Mucosa of stomach (tissue), 1 donor: ENCODE results near the gene NCLN.
"Not testable (repeated sequence)": the region's sequence is repeated elsewhere in the genome, so short reads cannot be mapped to it uniquely, and the experiment has no call there.

Source experiments
- H3K27me3 ChIP-seq: one replicate; pipeline ENCODE4 v1.7.0; 2013; ENCODE audit warnings: mild to moderate bottlenecking, low read length; ENCODE audit not compliant: control insufficient read depth, insufficient read depth
- H3K36me3 ChIP-seq: one replicate; pipeline ENCODE4 v1.7.0; 2013; ENCODE audit warnings: low read length; ENCODE audit not compliant: control insufficient read depth, insufficient read depth
- H3K4me1 ChIP-seq: one replicate; pipeline ENCODE4 v1.7.0; 2013; ENCODE audit warnings: mild to moderate bottlenecking, low read length; ENCODE audit not compliant: control insufficient read depth, insufficient read depth
- H3K4me3 ChIP-seq: one replicate; pipeline ENCODE4 v1.7.0; 2013; ENCODE audit warnings: low read length
- H3K9ac ChIP-seq: one replicate; pipeline ENCODE4 v1.7.0; 2013; ENCODE audit warnings: mild to moderate bottlenecking, low read length, moderate library complexity
- H3K9me3 ChIP-seq: one replicate; pipeline ENCODE4 v1.7.0; 2013; ENCODE audit warnings: mild to moderate bottlenecking, low read length, moderate library complexity; ENCODE audit not compliant: control insufficient read depth
- donor health status: Pancreatic carcinoma.

The NCLN gene

GRCh38 chr19:3201072-3201700, 15.5 kb downstream of the NCLN start:
- H3K9ac ChIP-seq = no peak overlapping the region
- H3K36me3 ChIP-seq = no peaks in the 10 kb centered on the region

GRCh38 chr19:3201911-3202310, 16.2 kb downstream of the NCLN start:
- Histone ChIP-seq H3K27me3 (no peaks in the 10 kb centered on the region), H3K4me3 (no peak overlapping the region), H3K36me3 (no peaks in the 10 kb centered on the region), H3K4me1 (no peaks in the 10 kb centered on the region), H3K9ac (no peak overlapping the region), H3K9me3 (no peaks in the 10 kb centered on the region)

More at GRCh38 chr19:3201072-3201700, 15.5 kb downstream of the NCLN start:
- H3K27me3 ChIP-seq = no peaks in the 10 kb centered on the region
- no peaks in the 10 kb centered on the region for H3K9me3 ChIP-seq
- no peak overlapping the region for H3K4me3 ChIP-seq
- no peaks in the 10 kb centered on the region for H3K4me1 ChIP-seq

- Histone ChIP-seq H3K4me1 (no peaks in the 10 kb centered on the region), H3K9ac (no peak overlapping the region), H3K4me3 (no peak overlapping the region), H3K36me3 (no peaks in the 10 kb centered on the region), H3K27me3 (no peaks in the 10 kb centered on the region), H3K9me3 (no peaks in the 10 kb centered on the region)
Observed at GRCh38 chr19:3202346-3202745, 16.6 kb downstream of the NCLN start.

GRCh38 chr19:3202895-3203294, 17.2 kb downstream of the NCLN start:
- not testable (repeated sequence) for H3K4me3 ChIP-seq, H3K27me3 ChIP-seq, H3K9me3 ChIP-seq, H3K36me3 ChIP-seq, H3K9ac ChIP-seq, H3K4me1 ChIP-seq

GRCh38 chr19:3203805-3204645, 18.3 kb downstream of the NCLN start:
- Histone ChIP-seq H3K4me3 (no peak overlapping the region), H3K4me1 (no peaks in the 10 kb centered on the region), H3K27me3 (no peaks in the 10 kb centered on the region), H3K36me3 (no peaks in the 10 kb centered on the region), H3K9me3 (no peaks in the 10 kb centered on the region), H3K9ac (no peak overlapping the region)

GRCh38 chr19:3204646-3205275, 19.0 kb downstream of the NCLN start:
- Histone ChIP-seq H3K4me1 (no peaks in the 10 kb centered on the region), H3K27me3 (no peaks in the 10 kb centered on the region), H3K36me3 (no peaks in the 10 kb centered on the region), H3K9me3 (no peaks in the 10 kb centered on the region), H3K9ac (no peak overlapping the region), H3K4me3 (no peak overlapping the region)

GRCh38 chr19:3206216-3206953, 20.7 kb downstream of the NCLN start:
- Histone ChIP-seq H3K36me3 (no peaks in the 10 kb centered on the region), H3K4me3 (no peak overlapping the region), H3K9ac (no peak overlapping the region), H3K9me3 (no peaks in the 10 kb centered on the region), H3K4me1 (no peaks in the 10 kb centered on the region), H3K27me3 (no peaks in the 10 kb centered on the region)

- H3K9me3 ChIP-seq = no peaks in the 10 kb centered on the region
- H3K9ac ChIP-seq = no peak overlapping the region
- H3K27me3 ChIP-seq = no peaks in the 10 kb centered on the region
- H3K36me3 ChIP-seq = no peaks in the 10 kb centered on the region
- no peaks in the 10 kb centered on the region for H3K4me1 ChIP-seq
- no peak overlapping the region for H3K4me3 ChIP-seq
Observed at GRCh38 chr19:3207461-3208242, 21.9 kb downstream of the NCLN start.

- no peak overlapping the region for H3K4me3 ChIP-seq
- H3K9me3 ChIP-seq = no peaks in the 10 kb centered on the region
- no peaks in the 10 kb centered on the region for H3K36me3 ChIP-seq
- no peaks in the 10 kb centered on the region for H3K4me1 ChIP-seq
- no peak overlapping the region for H3K9ac ChIP-seq
- H3K27me3 ChIP-seq = no peaks in the 10 kb centered on the region
Observed at GRCh38 chr19:3208317-3209207, 22.8 kb downstream of the NCLN start.

GRCh38 chr19:3210347-3211017, 24.8 kb downstream of the NCLN start:
- Histone ChIP-seq H3K4me3 (no peak overlapping the region), H3K4me1 (no peaks in the 10 kb centered on the region), H3K9ac (no peak overlapping the region), H3K9me3 (no peaks in the 10 kb centered on the region), H3K27me3 (no peaks in the 10 kb centered on the region), H3K36me3 (no peaks in the 10 kb centered on the region)
